SK-N-SH treated with all-trans-retinoic acid at 6 μM for 48 hours (cell line): ENCODE data around the gene UTS2R.

Experiments
- ARNTL ChIP-seq: fragments of 450-650 bp; formaldehyde crosslinking; IDR thresholded peaks from 2 replicates; pipeline ENCODE4 v1.5.0; 2020; ENCODE audit warnings: low read depth, mild to moderate bottlenecking, moderate library complexity, borderline replicate concordance
- CSDC2 ChIP-seq: fragments of 250-450 bp; sonication (Bioruptor Pico); IDR thresholded peaks from 2 replicates; pipeline ENCODE4 v1.5.0; 2020; ENCODE audit warnings: mild to moderate bottlenecking, moderate library complexity
- GLIS3 ChIP-seq: fragments of 250-450 bp; sonication (Bioruptor Pico); IDR thresholded peaks from 2 replicates; pipeline ENCODE4 v1.5.0; 2020; ENCODE audit warnings: mild to moderate bottlenecking, moderate library complexity
- OSR1 ChIP-seq: fragments of 250-450 bp; sonication (Bioruptor Pico); IDR thresholded peaks from 2 replicates; pipeline ENCODE4 v1.8.0; 2022; ENCODE audit warnings: moderate library complexity, mild to moderate bottlenecking, inconsistent platforms
- RARB ChIP-seq: fragments of 250-450 bp; sonication (Bioruptor Pico); IDR thresholded peaks from 2 replicates; pipeline ENCODE4 v1.8.0; 2021; ENCODE audit warnings: mild to moderate bottlenecking, moderate library complexity
- TOX ChIP-seq: fragments of 250-450 bp; sonication (Bioruptor Pico); IDR thresholded peaks from 2 replicates; pipeline ENCODE4 v1.8.0; 2021; ENCODE audit warnings: mild to moderate bottlenecking, moderate library complexity, borderline replicate concordance
- ZFP3 ChIP-seq: fragments of 250-450 bp; sonication (Bioruptor Pico); IDR thresholded peaks from 2 replicates; pipeline ENCODE4 v1.5.0; 2020; ENCODE audit warnings: mild to moderate bottlenecking, moderate library complexity
- ZFP30 ChIP-seq: fragments of 450-650 bp; formaldehyde crosslinking; IDR thresholded peaks from 2 replicates; pipeline ENCODE4 v1.5.0; 2022; ENCODE audit warnings: mild to moderate bottlenecking, moderate library complexity
- TF ChIP-seq, protein P1 (sequence below): fragments of 250-450 bp; sonication (Bioruptor Pico); IDR thresholded peaks from 2 replicates; pipeline ENCODE4 v1.8.0; 2020; ENCODE audit warnings: mild to moderate bottlenecking, moderate library complexity, borderline replicate concordance
- TF ChIP-seq, protein P2 (sequence below): fragments of 250-450 bp; sonication (Bioruptor Pico); IDR thresholded peaks from 2 replicates; pipeline ENCODE4 v1.8.0; 2021; ENCODE audit warnings: low read depth, mild to moderate bottlenecking, moderate library complexity, borderline replicate concordance

GRCh38 chr17:82355770-82356427, 15.7 kb upstream of the UTS2R start:
- no peak for TF ChIP-seq OSR1 (CRISPR knock-in tag)
- TF ChIP-seq, protein P1, sequence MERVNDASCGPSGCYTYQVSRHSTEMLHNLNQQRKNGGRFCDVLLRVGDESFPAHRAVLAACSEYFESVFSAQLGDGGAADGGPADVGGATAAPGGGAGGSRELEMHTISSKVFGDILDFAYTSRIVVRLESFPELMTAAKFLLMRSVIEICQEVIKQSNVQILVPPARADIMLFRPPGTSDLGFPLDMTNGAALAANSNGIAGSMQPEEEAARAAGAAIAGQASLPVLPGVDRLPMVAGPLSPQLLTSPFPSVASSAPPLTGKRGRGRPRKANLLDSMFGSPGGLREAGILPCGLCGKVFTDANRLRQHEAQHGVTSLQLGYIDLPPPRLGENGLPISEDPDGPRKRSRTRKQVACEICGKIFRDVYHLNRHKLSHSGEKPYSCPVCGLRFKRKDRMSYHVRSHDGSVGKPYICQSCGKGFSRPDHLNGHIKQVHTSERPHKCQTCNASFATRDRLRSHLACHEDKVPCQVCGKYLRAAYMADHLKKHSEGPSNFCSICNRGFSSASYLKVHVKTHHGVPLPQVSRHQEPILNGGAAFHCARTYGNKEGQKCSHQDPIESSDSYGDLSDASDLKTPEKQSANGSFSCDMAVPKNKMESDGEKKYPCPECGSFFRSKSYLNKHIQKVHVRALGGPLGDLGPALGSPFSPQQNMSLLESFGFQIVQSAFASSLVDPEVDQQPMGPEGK (CRISPR knock-in tag): no peak
- TF ChIP-seq RARB (CRISPR knock-in tag): no peak
- no peak for TF ChIP-seq ZFP3 (CRISPR knock-in tag)
- TF ChIP-seq ZFP30 (CRISPR knock-in tag): no peak
- TF ChIP-seq, protein P2, sequence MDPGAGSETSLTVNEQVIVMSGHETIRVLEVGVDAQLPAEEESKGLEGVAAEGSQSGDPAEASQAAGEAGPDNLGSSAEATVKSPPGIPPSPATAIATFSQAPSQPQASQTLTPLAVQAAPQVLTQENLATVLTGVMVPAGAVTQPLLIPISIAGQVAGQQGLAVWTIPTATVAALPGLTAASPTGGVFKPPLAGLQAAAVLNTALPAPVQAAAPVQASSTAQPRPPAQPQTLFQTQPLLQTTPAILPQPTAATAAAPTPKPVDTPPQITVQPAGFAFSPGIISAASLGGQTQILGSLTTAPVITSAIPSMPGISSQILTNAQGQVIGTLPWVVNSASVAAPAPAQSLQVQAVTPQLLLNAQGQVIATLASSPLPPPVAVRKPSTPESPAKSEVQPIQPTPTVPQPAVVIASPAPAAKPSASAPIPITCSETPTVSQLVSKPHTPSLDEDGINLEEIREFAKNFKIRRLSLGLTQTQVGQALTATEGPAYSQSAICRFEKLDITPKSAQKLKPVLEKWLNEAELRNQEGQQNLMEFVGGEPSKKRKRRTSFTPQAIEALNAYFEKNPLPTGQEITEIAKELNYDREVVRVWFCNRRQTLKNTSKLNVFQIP (CRISPR knock-in tag): no peak
- TF ChIP-seq CSDC2 (CRISPR knock-in tag): no peak
- no peak for TF ChIP-seq TOX
- TF ChIP-seq GLIS3 (CRISPR knock-in tag): no peak
- TF ChIP-seq ARNTL (CRISPR knock-in tag): no peak
